Uterus (tissue), 2 donors: ENCODE results near the gene VWCE.

Source experiments
- POLR2A ChIP-seq, 2 donors: fragments of 450-650 bp; IDR thresholded peaks; one replicate each; pipeline ENCODE4 v1.6.1; 2016; ENCODE audit warnings: antibody characterized with exemption in 2 of 2, mild to moderate bottlenecking in 1 of 2, moderate library complexity in 1 of 2
- TF ChIP-seq, protein P1 (sequence below), 4 experiments: fragments of 200-600 bp in 2 of 4; fragments of 450-650 bp in 2 of 4; sonication (generic) in 2 of 4; IDR thresholded peaks; one replicate each; pipeline ENCODE4 v1.5.1; 2016 to 2019; ENCODE audit warnings: antibody characterized with exemption in 4 of 4, mild to moderate bottlenecking in 2 of 4, moderate library complexity in 1 of 4

GRCh38 chr11:61267437-61267841 lies 27.7 kb downstream of the VWCE start:
- no peak for TF ChIP-seq POLR2A (IDR thresholded peaks at IDR 0.05)
- TF ChIP-seq, protein P1, sequence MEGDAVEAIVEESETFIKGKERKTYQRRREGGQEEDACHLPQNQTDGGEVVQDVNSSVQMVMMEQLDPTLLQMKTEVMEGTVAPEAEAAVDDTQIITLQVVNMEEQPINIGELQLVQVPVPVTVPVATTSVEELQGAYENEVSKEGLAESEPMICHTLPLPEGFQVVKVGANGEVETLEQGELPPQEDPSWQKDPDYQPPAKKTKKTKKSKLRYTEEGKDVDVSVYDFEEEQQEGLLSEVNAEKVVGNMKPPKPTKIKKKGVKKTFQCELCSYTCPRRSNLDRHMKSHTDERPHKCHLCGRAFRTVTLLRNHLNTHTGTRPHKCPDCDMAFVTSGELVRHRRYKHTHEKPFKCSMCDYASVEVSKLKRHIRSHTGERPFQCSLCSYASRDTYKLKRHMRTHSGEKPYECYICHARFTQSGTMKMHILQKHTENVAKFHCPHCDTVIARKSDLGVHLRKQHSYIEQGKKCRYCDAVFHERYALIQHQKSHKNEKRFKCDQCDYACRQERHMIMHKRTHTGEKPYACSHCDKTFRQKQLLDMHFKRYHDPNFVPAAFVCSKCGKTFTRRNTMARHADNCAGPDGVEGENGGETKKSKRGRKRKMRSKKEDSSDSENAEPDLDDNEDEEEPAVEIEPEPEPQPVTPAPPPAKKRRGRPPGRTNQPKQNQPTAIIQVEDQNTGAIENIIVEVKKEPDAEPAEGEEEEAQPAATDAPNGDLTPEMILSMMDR (IDR thresholded peaks at IDR 0.05): no peak
